ENCODE results near the gene TNRC6B. TPM values are rescaled to one million over a fixed set of nuclear protein-coding genes. Genes with fewer than 3 reads are reported as not detected.
"Not testable (repeated sequence)": the region's sequence is repeated elsewhere in the genome, so short reads cannot be mapped to it uniquely, and the experiment has no call there.

Gene TNRC6B
- total RNA-seq, 1 donor: 105 TPM

DNA sequence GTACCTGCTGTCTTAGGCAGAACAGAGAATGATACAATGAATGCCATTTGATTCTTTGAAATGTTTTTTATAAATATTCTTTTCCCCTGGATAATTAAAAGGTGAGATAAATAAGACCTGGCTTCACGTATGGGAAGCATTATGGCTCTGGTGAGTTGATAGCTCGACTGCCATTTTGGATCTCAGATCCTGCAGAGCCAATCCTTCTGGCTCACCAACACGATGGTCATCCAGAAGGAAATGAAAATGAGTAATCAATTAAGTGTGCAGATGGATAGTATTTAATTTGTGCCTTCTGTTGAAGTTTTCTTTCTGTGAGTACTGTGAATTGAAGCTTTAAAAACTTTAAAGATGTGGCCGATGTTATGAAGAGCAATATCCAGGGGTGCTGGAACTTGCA lies 2.7 kb downstream of the TNRC6B start:
- DNase-seq (ENCODE audit: low read depth in 2 of 3, low spot score in 2 of 3): no peak

DNA sequence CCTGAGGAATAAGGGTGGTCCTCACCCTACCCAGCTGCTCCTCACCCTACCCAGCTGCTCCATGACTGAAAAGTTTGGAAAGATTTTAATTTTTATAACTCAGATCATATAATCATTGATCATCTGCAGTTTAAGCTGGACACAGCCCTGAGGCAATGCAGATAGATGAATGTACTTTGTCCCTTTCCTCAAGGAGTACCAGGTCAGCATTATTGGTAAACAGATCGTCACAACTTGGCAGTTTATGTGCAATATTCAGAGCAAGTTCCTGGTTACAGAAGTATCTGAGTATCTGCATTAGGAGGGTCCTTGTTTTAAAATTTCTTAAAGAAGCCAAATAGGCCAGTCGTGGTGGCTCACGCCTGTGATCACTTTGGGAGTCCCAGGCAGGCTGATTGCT lies 3.6 kb downstream of the TNRC6B start:
- no peak for DNase-seq (ENCODE audit: low read depth in 2 of 3, low spot score in 2 of 3)

DNA sequence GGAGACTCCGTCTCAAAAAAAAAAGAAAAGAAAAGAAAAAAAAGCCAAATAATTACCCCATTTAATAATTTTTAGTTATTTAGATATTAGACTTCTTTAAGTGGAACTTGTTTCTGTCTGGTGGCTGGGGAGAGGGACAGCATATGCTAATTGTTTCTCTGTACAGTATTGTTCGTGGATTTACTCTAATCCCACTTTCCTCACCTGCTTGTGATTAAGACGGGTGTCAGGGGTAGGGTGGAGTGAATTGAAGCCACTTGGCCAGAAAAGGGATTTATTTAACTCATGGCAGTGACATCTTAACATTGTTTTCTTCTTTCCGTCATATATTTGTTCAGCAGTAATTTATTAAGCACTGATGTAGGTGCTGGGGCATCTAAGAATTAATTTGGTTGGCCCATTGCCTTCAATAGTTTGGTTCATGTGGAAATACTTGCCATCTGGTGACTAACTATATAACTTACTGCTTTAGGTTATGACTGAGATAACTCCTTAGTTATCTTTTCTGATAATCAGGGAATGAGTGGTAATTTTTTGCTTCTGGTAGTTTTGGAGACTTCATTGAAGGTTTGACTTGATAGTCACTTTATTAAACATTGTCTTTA lies 4.6 kb downstream of the TNRC6B start:
- DNase-seq (ENCODE audit: low read depth in 2 of 3, low spot score in 2 of 3): no peak

DNA sequence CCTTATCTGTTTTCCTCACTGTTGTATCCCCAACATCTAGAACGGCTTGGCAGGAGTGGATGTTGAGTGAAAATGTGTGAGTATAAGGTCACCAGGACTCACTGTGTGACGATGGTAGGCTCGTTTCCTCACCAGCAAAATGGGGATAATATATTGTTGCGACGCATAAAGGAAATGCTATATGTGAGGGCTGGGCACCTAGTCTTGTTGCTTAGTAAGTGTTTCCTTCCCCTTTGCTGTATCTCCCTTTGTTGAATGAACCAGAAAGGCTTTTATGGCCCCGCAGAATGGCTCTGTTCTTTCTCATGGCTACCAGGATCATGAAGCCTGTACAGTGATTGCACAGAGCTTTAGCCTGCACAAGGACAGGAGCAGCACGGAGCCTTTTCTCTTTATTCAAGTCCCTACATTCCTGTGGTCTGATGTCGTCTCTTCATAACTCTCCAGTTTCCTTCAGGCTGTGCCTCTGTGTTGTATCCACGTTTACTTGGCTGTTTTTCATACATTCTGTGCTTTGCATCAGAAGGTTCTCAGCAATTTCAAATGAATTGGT lies 5.4 kb downstream of the TNRC6B start:
- DNase-seq (ENCODE audit: low read depth in 2 of 3, low spot score in 2 of 3): peak in 2 of 3 donors; percentile 47 to 60

DNA sequence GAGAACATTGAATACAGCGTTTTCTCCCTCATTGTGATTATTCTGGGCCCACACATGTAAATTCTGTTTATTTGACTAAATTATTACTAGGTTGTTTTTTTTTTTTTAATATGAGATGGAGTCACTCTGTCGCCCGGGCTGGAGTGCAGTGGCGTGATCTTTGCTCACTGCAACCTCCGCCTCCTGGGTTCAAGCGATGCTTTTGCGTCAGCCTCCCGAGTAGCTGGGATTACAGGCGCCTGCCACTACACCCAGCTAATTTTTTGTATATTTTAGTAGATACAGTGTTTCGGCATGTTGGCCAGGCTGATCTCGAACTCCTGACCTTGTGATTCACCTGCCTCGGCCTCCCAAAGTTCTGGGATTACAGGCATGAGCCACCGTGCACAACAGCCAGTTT lies 5.9 kb downstream of the TNRC6B start:
- not testable (repeated sequence) for DNase-seq (ENCODE audit: low read depth in 2 of 3, low spot score in 2 of 3)

DNA sequence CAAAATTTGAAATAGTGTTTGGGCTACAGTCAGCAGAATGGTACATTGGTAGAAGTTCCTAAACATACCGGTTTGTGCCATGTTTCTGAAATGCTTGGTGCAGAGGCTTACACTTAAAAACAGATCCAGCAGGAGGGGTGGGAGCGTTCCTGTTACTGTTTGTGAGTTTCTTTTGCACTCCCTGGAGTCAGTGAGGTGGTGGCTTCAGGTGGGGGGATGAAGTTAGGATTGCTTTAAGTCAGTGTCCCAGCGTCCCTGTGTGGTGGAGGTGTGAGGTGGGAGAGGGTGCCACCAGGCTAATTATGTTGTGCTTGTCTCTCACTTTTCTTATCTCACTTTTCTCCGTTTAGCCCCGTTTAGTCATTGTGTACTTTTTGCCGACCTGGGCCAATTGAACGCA lies 9.7 kb downstream of the TNRC6B start:
- no peak for DNase-seq (ENCODE audit: low read depth in 2 of 3, low spot score in 2 of 3)

DNA sequence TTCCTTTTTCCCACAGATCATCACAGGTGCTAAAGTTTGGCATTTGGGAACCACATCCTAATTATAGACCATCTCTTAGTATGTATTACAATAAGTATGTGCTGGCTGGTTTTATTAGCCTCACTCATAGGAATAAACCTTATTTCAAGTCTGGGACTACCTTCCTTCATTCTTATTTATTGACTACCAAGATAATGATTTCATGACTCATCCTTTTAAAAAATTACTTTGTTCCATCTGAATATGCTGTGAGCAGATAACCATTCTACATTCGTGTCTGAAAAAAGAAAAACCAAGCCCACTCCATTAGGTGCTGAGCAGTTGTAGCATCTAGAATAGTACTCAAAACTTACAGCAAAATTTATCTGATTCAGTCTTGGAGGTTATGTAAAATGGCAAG lies 12.3 kb downstream of the TNRC6B start:
- DNase-seq (ENCODE audit: low read depth in 2 of 3, low spot score in 2 of 3): no peak

DNA sequence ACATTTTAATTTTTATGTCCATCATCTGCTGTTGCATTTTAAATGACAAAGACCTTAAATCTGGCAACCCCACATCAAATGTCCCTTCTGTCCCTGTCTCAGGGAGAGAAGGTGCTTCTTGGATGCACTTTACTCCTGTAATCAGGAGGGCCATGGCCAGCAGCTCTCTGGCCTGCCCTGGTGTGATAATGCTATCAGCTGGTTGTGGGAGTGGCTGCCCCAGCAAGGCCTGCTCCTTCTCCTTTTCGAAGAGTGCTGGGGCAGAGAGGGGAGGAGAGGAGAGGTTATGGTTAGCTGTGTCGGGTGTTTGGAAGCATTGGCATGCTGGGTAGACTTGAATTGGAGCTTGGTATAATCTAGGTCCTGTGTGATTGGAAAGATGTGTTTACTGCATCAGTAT lies 12.8 kb downstream of the TNRC6B start:
- peak in 1 of 3 donors; percentile 54 for DNase-seq (ENCODE audit: low read depth in 2 of 3, low spot score in 2 of 3)

DNA sequence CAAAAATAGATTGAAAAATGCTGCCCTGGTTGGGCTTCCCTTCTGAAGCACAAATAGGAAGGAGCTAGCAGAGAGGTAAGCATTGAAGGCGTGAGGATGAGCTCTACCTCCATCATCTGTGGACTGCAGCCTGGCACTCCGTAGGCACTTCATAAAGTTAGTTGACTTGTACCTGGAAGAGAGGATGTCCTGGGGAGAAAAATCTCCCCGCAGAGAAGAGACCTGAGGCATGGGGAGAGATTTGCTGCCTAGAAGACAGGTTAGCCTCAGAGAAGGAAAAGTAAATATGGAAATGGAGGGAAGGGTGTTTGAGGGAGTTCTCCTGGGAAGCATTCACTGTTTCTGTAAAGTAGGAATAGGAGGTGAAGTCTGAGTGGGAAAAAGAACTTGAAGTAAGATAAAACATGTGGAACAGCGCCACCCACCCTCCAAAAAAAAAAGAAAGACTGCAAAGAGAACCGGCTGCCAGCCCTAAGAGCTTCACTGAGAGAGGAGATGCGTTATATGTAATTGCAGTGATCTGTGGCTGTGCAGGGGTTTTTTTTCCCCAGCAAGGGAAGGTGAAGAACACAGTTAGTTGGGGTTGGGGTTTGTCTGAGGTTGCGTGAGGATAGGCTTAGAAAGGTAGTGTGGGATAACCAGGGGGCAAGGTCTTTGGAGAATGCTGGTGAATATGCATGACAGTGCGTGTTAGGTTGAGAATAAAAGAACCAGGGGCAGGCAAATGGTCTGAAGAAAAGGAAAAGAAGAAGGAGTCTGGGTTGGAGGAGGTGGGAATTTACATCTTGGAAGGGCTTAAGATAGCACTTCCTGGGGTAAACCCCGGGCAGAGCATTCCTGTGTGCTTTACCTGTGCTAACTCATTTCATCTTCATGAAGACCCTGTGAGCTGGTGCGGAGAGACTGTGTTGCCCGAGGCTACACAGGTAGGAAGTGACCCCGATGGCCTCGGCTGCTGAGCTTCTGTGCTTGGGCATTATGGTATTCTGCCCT lies 16.0 kb downstream of the TNRC6B start:
- no peak for DNase-seq (ENCODE audit: low read depth in 2 of 3, low spot score in 2 of 3)

DNA sequence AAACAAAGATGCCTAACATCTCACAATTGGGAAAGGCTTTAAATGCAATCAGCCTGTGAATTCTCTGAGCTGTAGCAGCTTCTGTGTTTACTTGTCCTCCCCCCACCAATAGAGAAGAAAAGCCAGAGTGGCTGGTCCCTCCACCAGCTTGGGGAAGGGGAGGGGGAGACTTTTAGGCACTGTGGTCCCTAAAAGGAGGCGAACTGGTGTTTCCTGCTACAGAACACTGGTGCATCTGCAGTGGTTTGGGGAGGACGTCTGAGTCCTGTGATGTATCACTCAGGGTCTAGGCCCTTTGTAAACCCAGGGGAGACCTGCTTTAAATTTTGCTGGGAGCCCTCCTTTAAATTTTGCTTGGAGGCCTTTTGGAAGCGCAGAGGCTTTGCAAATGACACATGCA lies 16.9 kb downstream of the TNRC6B start:
- no peak for DNase-seq (ENCODE audit: low read depth in 2 of 3, low spot score in 2 of 3)

DNA sequence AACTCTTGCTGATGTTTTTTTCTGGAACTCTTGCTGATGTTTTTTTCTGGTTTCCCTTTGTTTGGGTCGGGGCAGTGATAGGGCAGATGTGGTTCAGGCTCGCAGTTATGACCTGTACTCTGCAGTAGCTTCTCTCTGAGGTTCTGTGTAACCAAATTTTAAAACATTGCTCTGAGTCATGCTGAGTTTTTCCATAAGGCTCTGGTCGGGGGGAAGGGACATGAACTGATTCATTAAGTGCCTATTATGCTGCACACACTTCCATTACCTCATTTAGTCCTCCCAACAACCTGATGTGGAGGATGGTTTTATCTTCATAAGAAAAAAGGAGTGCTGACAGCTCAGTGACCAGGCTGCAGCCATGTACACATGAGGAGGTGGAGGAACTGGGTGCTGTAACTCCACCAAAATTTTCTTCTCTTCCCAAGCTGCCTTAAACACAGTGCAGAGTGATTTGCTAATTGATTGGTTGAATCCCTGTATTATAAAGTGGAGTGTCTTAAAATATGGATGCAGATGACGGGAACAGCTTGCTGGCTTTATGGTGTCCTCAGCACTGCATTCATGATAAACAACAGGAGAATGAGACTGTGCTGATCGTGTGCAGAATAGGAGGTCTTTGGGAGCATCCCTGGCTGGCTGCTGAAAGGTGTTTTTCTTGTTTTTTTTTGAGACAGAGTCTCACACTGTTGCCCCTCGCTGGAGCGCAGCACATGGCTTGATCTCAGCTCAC lies 19.1 kb downstream of the TNRC6B start:
- DNase-seq (ENCODE audit: low read depth in 2 of 3, low spot score in 2 of 3): peak in 1 of 3 donors; percentile 16

DNA sequence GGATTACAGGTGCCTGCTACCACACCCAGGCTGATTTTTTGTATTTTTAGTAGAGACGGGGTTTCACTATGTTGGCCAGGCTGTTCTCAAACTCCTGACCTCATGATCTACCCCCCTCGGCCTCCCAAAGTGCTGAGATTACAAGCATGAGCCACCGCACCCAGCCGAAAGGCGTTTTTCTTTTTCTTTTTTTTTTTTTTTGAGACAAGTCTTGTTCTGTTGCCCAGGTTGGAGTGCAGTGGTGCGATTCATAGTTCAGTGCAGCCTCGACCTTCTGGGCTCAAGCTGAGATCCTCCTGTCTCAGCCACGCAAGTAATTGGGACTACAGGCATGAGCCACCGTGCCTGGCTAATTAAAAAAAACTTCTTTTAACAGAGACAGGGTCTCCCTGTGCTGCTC lies 19.7 kb downstream of the TNRC6B start:
- not testable (repeated sequence) for DNase-seq (ENCODE audit: low read depth in 2 of 3, low spot score in 2 of 3)

DNA sequence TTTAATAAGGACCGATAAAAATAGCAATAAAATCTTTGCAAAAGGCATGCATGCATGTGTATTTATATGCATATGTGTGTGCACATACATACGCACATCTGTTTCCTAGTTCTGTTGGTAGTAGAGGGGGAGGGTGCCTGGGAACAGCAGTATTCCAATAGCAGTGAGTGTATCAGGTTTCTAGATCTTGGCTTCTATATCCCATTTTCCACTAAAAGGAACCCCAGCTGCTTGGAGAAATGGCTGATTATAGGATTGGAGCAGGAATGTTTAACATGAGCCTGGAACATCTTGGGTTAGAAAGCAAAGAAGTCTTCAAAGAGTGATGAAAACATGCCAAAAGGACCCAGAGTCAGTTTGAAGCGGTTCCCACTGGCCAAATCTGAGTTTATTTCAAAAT lies 21.0 kb downstream of the TNRC6B start:
- no peak for DNase-seq (ENCODE audit: low read depth in 2 of 3, low spot score in 2 of 3)

DNA sequence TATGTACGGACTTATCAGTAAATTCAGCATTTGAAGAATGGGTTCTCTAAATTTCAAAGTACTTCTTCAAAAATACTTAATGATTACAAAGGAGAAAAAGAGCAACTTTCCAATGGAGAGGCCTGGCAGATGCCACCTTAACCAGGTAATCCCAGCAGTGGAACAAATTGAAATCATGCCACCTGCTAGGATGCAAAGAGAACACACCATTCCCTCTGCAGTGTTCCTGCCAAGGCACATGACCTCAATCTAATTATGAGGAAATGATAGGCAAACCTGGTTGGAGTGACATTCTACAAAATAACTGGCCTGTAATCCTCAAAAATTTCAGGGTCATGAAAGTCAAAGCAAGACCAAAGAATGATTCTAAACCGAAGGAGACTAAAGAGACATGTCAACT lies 21.5 kb downstream of the TNRC6B start:
- DNase-seq (ENCODE audit: low read depth in 2 of 3, low spot score in 2 of 3): no peak

DNA sequence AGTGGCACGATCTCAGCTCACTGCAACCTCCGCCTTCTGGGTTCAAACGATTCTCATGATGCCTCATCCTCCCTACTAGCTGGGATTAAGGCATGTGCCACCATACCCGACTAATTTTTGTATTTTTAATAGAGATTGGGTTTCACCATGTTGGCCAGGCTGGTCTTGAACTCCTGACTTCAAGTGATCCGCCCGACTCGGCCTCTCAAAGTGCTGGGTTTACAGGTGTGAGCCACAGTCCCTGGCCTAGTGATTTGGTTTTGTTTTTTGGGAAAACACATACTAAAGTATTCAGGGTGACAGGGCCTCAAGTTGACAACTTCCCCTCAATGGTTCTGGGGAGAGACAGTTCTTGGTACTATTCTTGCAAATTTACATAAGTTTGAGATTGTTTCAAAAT lies 22.1 kb downstream of the TNRC6B start:
- DNase-seq (ENCODE audit: low read depth in 2 of 3, low spot score in 2 of 3): no peak

DNA sequence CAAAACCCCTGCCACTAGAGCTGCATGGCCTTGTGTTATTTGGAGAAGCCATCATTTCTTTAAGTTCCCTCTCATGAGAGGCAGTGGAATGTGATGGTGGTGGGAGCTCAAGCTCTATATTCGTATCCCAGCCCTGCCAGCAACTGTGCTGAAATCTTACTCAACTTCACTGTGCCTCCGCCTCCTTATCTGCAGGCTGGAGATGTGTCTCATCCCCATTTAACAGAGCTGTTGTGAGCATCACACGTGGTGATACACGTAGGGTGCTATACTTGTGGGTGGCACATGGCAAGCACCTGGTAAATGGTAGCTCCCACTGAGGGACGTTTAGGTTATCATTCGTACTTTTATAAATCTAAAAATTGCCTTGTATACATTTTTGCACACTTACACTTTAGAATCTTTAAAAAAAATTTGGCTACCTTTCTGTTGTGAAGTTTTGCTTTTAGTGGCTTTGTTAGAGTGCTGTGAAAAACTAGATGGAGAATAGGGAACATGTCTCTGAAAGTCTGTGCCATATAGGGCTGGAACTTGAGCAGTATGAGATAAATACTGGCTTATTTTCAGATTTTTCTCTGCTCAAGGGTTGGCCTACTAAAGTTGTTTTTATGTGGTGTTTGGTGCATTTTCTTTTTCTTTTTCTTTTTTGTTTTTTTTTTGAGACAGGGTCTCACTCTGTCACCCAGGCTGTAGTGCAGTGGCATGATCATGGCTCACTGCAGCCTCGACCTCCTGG lies 23.2 kb downstream of the TNRC6B start:
- DNase-seq (ENCODE audit: low read depth in 2 of 3, low spot score in 2 of 3): no peak

DNA sequence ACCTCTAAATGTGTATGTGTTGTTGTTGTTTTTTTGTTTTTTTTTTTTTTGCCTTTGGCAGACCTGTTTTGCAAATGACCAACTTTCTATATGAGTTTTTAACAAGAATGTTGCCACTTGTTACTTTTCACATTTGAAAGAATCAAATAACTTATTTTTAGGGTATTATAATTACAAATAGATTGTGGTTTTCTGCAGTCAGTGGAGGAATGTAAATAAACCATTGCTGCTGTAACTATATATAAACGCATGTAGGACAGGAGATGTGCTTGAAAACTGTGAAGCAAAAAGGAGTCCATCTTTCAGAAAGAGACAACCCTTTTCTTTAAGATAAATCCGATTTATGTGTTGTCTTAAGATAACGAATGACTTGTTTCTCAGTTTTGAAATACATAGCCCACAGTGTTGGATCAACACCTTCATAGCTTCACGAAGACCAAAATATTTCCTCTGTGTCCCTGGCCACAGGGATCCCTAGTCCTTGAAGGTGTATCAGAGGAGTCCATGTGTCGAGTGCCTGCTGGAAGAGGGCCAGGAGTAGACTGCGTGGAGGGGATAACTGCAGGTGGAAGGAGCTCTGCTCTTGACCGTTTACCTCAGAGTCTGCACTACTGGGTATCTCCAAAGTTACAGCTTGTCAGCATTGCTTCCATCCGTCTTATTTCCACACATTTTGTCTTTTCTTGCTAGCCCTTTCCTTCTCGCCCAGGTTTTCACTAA lies 24.7 kb downstream of the TNRC6B start:
- no peak for DNase-seq (ENCODE audit: low read depth in 2 of 3, low spot score in 2 of 3)

DNA sequence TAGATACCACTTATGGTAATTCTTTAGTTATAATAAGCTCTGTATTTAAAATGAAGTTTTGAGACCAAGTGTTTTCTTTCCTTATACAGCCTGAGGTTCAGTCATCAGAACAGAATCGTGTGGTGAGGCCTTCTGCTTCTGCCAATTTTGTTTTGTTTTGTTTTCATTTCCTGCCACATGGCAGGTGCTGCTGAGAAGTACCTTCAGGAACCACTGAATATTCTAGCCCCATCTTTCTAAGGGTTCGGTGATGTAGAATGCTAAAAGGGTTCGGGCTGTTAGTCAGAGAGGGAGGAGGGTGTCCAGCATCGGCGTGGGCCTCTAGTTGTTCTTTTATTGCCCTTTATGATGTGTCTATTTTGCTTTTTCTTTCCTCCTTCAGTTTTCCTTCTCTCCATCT lies 25.8 kb downstream of the TNRC6B start:
- peak in 1 of 3 donors; percentile 35 for DNase-seq (ENCODE audit: low read depth in 2 of 3, low spot score in 2 of 3)

DNA sequence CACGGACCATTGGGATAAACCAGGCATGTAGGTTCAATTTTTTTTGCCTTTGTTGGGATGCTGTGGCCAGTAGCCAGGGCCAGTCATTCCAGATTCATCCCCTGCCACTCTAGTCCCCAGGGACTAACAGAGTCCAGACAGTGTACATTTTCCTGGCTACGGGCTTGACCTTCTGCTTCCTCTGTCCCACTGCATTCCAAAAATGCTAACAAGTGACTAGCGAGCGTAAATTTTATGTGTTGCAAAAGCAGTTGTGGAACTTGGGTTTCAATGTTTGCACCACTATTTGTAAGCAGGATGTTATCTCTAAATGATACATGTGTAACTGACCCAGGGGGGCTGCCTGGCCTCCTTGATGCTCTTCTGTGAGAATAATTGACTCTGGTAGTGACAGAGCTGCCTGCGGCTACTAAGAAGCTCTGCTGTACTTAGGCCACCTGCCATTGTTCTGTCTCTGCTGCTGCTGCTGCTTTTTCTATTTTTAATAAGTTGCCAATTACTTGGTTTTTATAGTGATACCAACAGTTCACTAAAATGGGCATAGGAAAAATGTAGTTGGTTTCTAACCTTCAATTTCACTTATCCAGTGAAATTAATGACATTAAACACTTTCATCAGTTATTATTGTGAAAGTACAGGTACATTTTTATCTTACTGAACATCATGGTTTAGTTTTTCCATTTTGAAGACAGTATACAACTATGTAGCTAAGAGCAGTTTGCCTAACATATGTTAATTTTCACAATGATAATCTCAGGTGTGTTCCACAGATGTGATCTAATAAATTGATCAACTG lies 26.8 kb downstream of the TNRC6B start:
- DNase-seq (ENCODE audit: low read depth in 2 of 3, low spot score in 2 of 3): no peak
